HT-29 (cell line): ENCODE data around the gene GRIPAP1. TPM values are rescaled to one million over a fixed set of nuclear protein-coding genes. Genes with fewer than 3 reads are reported as not detected.
A peak's percentile ranks its signal among the peaks of the same experiment; 100 is the strongest.

Source experiments
- DNase-seq: peaks from one replicate; pipeline ENCODE4 v3.0.0-alpha.2; 2015; ENCODE audit warnings: low spot score
- total RNA-seq: library from RNA; depleted of rRNA; stranded (reverse); fragments of >200 nt; shearing (Covaris generic); gene quantifications from 2 replicates; pipeline ENCODE4 v1.2.3, GENCODE V29; 2014

GRIPAP1 gene
- total RNA-seq, 1 experiment from 2014 or later: 24.6 TPM

DNA sequence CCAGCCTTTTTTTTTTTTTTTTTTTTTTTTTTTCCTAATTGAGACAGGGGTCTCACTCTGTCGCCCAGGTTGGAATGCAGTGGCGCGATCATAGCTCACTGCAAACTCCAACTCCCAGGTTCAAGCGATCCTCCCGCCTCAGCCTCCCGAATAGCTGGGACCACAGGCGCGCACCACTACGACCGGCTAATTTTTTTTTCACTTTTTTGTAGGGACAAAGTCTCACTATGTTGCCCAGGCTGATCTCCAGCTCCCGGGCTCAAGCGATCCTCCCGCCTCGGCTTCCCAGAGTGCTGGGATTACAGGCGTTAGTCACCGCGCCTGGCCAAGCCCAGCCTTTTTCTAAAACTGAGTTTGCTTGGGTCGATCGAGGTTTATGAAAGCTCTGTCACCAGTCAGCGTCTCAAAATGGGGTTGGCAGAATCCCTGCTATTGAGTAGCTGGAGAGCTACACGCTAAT lies 43.4 kb downstream of the GRIPAP1 start:
- peak; percentile 43 for DNase-seq

DNA sequence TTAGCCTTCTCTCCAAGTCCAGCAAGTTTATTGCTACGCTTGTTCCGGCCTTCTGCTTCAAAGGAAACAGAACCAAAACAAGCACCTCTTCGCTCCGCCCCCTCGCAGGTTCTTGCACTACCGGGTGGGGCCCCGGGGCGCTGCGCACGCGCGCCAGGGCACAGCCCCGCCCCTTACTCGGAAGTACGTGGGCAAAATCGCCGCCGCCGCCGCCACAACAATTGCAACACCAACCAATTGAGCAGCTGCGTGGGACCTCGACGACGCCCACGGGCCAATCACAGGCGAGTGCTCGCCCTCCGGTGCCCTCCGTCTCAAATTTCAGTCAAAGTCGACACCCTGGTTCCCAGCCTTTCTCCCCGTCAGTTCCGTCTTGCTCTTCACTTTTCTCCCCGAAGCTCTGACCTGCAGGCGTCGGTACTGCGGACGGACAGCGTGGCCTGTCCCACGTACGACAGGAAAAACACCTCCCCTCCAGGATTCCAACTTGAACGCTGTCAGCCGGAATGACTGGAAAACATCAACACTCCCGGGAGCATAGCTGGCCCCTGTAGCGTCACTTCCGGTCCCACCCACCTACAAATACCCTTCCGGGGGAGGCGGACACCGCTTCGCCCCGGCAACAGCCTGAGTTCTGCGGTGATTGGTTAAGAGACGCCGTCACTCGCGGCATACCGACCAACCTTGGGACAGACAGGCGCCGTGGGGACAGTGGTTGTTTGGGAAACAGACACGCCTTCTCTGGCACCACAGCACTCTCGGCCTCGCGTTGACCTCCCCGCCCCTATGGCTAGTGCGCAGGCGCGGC lies 44.0 kb downstream of the GRIPAP1 start:
- peak; percentile 94 for DNase-seq

DNA sequence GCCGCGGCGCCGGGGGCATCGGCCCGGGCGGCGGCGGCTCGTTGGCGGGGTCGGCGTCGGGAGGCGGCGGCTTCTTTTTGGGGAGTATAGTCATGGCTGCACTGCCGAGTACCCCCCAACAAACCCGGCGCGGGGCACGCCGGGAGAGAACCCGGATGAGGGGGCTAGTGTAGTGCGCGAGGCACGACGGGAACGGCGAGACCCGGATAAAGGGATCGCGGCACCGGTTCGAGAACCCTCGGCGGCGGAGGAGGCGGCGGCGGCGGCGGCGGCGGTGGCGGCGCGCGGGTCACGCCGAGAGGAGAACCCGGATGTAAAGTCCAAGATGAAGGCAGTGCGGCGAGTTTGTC lies 44.6 kb downstream of the GRIPAP1 start, which contains the start of gene OTUD5:
Gene OTUD5, minus strand, starts transcription at position 131 of the 350 bp plus-strand sequence. Its CDS starts 37 bp downstream, at position 94.
- no peak for DNase-seq

DNA sequence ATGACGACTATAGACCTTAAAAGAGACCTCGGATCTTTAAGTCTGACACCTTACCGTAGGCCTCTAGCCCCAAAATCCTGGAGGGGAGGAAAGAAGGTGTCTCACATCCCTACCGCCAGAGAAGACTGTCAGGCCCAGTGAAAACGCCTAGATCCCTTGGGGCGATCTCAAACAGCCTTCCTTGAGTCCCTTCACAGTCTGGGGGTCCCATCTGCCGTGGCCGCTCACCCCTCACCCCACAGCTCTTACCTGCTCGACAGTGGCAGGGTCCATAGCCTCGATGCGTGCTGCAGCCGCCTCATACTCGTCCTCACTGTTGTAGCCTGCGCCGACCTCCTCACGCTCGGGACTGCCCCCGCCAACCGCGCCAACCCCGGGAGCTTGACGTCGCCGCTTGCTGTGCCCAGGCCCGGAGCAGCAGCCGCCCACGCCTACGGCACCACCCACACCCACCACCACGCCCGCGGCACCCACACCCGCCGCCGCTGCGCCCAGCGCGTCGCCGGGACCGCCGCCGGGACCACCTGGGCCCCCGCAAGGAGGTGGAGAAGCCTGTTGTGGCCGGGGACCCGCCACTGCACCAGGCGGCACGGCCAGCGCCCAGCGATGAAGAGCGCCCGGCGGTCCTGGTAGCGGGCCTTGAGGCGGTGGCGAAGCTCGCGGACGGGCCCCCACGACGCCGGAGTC lies 45.2 kb downstream of the GRIPAP1 start:
- DNase-seq: no peak

DNA sequence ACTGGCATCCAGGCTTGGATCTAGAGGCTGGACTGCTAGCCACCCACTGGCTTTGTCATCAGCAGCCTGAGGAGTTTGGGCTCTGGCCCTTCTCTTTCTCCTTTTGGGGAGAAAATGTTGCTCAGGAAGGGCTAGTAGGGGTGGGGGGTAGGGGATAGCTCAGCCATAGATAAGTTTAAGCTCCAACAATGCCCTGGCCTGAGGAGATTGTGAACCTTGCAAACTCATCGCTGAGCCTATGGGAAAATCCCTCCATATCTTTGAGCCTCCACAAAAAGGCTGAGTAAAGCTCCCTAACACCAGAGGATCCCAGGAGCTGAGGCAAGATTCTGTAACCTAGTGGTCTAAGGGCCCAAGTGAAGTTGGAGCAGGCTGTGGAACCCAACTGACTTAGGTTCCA lies 53.5 kb downstream of the GRIPAP1 start:
- DNase-seq: no peak

DNA sequence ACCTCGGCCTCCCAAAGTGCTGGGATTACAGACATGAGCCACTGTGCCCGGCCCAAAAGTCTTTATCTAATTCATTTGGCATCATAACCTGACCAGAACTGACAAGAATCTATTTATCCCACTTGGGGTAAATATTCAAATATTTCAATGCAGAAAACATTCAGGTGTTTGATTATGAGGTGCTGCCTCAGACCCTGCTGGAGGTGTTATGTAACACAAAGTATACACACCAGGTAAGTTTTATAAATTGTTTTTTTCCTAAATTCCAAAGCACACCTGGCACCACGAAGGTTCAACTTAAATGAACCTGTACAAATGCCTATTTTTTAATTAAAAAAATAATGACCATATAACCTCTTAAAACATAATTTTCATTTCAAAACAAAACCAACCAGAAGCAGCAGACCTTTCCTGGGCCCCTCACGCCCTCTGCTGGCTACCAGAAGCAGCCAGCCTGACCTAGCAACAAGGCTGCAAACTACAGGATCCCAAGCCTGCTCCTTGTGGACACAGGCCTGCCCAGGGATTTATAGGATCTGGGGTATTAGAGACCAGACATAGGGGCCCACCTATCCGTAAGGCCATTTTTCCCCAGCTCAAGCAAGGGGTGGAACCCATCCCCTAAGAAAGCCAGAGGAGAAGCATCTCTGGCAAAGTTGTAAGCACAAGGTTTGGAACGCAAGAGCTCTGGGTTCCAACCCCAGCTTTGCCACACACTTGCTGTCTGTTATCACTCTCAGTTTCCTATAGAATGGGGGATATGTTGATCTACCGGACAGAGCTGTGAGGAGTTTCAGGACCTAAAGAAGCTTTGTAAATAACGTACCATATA lies 56.3 kb downstream of the GRIPAP1 start:
- peak; percentile 67 for DNase-seq

DNA sequence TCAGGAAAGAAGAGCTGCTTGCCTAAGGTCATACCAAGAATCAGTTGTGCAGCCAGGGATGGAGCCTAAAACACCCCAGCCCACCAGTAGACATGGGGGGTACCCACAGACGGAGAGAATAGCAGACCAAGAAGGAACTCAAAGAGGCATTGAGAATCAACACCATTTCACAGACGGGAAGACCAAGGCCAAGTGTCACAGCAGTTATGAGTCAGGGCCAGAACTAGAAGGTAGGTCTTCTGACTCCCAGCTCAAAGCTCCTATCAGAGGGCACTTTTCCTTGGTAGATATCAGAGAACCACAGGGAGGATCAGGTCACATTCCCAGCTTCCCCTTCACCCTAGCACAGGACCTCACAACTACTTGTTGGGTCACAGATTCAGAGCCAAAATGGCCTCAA lies 59.2 kb downstream of the GRIPAP1 start:
- DNase-seq: no peak

DNA sequence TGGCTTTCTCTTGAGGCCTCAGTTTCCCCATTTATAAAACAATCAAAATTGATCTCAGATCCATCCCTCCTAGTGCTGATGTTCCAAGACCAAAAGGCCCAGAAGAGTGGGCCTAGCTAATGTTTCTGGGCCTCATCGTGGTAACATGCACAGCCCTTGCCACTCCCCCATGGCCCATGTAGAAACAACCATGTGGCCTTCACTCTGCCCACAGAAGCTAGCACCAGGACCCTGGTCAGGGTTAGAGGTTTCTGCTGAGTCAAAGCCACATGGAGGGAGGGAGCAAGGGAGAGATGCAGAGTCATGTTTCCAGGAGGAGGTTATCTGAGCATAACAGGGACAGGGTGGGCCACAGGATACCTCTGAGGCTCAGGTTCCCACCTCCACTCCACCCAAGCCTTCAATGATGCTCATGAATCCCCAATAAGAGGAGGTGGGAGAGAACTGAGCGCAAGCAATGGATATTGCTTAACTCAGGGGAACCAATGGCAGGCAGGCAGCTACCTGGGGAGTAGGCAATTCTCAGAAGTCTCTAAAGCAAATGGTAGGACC lies 61.6 kb downstream of the GRIPAP1 start:
- no peak for DNase-seq

DNA sequence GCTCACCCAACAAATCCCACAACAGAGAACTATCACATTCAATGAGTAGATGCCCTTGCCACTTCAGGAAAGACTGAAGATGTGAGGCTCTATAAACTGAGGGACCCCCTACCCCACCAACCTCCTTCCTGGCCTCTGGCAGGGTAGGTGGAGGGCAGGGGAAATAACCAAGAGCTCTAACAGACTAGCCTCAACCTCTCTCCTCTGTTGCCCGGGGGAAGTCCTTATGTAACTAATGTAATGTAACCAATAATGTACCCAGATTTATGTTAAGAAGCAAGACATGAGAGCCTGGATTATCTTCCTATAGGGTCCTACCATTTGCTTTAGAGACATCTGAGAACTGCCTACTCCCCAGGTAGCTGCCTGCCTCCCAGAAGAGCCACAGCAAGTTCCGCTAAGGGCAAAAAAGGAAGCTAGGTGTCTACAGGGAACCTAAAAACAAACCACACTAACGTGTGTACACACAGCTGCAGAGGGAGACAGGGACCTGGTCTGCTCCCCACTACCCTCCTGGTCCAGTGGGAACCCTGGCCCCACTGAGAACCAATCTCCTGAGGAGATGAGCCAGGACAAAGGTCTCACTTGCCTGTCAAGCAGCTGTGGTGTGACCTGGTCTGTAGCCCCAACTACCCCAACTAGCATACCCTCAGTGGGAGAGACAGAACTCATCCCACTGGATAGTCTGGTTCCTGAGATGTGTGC lies 62.4 kb downstream of the GRIPAP1 start:
- DNase-seq: no peak

DNA sequence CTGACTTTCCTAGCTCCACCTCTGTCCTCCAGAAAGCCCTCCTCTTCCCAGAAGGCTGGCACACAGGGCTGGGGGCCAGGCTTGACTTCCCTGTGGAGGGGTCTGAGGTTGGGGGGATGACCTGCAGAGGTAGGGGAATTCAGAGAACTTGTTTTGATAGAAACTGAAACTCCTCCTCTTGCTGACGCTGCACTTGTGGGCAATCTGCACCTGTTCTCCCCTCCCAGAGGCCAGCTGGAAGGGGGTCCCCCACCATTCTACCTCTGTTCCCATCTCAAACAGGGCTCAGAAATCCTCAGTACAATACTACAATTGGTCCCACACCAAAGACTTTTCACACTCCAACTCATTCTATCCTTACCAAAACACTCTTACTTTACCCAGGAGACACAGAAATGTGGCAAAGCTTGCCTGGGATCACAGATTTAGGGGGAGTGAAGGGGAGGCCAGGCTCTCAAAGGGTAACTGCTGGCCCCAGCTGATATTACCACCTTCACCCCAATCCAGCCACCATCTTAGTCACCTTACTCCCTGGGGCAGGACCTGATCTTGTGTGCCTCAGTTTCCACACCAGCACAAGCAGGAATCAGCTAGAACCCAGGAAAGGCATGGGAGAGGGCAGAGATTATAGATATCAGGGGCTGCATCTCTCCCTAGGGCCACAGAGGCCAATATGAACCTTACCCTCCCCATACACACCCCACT lies 63.2 kb downstream of the GRIPAP1 start:
- DNase-seq: no peak

DNA sequence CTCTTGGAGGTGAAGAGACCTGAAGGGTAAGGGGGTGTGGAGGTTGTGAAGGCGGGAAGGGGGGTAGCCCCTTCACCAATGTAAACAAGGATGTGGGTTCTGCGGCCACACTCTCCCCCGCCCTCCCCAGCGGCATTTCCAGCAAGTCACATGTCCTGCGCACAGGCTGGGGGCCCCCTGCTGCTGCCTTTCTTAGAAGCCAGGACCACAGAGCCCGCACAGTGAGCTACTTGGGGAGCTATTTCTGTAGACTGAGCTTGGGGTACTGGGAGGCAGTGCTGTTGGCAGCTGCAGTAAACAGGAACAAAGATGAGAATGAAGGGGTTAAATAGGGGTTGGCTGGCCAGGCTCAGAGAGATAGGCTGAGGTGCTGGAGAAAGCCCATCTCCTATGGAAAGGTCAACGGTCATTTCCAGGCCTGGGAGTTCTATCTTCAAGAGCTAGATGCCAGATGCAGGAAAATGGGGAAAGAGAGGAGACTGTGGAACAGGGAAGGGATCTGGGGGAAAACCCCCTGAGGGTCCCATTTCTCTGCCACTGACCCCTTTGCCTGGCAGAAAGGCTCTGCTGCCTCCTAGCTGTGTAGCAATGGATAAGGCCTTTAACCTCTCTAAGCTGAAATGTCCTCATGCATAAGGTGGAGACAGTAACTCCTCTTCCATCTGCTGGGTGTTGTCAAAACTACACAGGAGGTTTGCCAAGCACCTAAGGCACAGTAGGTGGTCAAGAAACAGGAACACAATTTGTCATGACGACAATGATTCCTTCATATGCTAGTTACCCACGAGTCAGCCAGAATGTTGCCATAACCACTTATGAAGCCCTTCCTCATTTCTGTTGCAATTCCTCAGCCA lies 64.8 kb downstream of the GRIPAP1 start:
- no peak for DNase-seq

DNA sequence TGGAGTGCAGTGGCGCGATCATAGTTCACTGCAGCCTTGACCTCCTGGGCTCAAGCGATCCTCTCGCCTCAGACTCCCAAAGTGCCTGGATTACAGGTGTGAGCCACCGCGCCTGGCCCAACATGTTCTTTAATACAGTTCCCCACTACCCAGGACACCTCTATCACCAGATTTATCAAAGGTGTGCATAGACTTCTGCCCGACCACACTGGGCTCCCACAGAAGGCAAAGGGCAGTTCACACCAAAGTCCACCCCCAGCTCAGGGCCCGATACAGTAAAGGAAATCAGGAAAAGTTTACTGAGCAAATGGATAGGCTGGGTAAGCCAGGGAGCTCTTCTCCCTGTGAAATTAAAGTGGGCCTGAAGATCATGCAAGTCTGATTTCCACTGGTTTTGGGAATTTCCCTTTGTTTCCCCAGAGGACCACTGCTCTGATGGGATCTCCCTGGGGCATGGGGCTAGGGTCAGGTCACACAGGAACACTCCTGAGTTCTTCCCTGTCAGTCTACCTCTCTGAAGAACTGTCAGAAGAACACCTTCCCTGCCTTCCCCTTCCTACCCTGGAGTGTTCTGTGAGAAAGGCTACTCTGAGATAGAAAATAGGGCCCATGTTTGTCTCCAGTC lies 65.5 kb downstream of the GRIPAP1 start:
- no peak for DNase-seq

DNA sequence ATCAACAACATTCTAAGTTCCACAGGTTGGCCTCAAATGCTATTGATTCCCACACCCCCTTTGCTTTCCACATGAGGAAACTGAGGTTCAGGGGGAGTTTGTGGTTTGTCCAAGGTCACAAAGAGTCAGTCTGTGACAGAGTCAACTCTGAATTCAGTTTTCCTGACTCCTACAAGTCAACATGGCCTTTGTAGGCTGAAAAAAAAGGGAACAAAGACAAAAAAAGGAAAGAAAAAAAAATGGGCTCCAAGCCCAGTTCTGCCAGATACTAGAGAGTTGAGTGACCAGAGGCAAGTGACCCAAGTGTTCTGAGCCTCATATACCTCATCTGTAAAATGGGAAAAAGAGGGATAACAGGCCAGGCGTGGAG lies 66.8 kb downstream of the GRIPAP1 start:
- DNase-seq: no peak

DNA sequence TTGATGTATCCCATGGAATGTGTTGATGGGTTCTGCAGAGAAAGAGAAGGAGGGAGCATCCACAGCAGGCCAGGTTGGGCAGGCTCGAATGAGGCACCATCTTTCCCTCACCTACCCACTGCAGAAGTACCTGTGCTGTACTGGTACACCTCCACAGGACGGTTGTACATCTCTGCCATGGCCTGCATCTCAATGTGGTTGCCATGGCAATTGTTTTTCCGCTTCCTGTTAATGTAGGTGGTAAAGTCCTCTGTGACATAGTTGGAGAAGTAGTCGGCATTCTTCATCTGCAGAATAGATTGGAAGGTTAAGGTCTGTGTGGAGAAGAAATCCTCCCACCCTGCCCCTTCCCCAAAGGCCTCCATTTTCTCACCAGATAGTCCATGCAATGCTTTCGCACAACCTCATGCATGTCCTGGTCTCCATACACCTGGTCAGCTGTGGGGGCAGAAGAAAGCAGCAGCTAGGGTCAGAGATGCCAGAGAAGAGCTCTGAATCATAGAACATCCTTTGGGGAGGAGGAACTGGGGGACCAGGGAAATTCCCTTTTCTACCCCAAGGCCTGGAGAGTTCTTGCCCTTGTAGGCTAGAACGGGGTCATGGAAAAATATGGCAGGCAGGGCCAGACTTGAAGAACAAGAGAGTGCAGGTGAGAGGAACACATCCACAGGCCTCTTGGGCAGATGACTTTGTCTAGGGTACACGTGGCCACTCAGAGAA lies 67.3 kb downstream of the GRIPAP1 start:
- DNase-seq: no peak

DNA sequence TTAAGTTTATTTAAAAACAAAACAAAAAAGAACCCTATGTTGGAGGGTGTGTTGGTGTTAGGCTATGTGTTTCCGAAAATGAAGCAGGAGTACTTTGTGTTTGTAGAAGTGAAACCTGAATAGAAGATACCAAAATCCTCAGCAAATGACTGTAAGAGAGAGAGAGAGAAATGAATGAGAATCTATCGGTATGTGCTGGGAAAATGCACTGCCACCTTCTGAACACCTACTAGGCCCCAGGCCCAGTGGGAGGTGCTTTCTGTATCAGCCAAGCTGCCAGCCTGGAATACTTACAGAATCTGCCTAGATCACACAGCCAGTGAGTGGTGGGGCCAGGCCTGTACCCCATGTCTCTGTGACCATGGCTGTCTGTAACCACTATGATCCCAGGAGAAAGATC lies 68.3 kb downstream of the GRIPAP1 start:
- no peak for DNase-seq

DNA sequence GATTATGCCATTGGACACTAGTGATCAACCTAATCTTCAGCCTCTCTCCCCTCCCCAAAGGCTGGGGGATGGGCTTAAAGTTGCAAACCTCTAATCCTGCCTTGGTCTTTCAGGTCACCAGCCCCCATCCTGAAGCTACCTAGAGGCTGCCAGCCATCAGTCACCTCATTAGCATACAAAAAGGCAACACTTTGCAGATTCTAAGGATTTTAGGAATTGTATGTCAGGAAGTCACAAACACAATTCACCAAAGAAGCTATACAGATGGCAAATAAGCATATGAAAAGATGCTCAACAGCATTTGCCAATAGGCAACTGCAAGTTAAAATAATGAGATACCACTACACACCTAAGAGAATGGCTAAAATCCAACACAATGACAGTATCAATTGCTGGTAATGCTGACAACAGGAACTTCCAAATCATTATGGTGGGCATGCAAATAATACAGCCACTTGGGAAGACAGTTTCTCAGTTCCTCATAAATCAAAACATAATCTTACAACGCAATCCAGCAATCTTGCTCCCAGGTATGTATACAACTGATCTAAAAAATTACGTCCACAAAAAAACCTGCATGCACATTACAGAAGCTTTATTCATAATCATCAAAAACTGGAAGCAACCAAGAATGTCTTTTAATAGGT lies 74.2 kb downstream of the GRIPAP1 start:
- no peak for DNase-seq

DNA sequence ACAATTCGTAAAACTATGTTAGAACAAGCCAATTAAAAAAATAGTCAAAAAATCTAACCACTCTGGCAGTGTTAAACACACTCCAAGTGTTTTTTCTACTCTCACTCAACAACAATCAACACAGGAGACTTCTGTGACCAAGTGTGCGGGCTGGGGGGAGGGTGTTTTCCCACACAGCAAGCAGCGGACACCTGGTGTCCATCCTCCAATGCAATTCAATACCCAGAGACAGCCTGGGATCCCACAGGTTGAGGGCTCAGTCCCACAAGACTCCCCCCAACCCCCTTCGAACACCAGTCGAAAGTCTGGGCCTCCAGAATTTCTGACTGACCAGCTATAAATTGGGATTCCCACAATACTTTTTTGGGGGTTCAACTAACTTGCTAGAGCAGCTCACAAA lies 74.9 kb downstream of the GRIPAP1 start:
- DNase-seq: no peak

DNA sequence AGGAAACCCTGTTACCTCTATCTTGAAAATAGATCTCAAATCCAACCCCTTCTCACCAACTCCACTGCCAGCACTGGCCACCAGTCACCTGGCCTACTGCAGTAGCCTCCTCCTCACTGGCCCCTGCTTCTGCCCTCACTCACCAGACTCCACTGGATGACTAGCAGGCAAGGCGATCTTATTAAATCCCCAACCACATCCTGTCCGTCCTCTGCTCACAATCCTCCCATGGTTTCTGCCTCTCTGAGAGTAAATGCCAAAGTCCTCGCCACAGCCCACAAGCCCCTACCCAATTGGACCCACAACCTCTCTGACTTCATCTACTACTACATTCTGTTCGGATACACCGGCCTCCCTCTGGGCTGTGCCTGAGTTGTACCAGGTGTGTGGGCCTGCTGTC lies 77.8 kb downstream of the GRIPAP1 start:
- no peak for DNase-seq
